GM12878 (cell line): Measurements from ENCODE around the gene RASAL3.

Experiments used
- CBX5 ChIP-seq: sonication (generic); IDR thresholded peaks from 2 replicates; pipeline ENCODE4 v1.6.1; 2016; ENCODE audit warnings: low read depth, moderate library complexity, mild to moderate bottlenecking, inconsistent platforms
- JUND ChIP-seq: IDR thresholded peaks from 2 replicates; pipeline ENCODE4 v1.6.1; 2012; ENCODE audit warnings: low read depth, mild to moderate bottlenecking, low read length, improper control_type of control experiment, moderate library complexity
- MTA2 ChIP-seq: fragments of 450-650 bp; IDR thresholded peaks from 2 replicates; pipeline ENCODE4 v1.6.1; 2016; ENCODE audit warnings: low read depth, mild to moderate bottlenecking, moderate library complexity
- NFXL1 ChIP-seq: fragments of 450-650 bp; IDR thresholded peaks from 2 replicates; pipeline ENCODE4 v1.6.1; 2017; ENCODE audit warnings: antibody characterized with exemption, mild to moderate bottlenecking, borderline replicate concordance
- RAD21 ChIP-seq: IDR thresholded peaks from 2 replicates; pipeline ENCODE4 v1.6.1; 2011; ENCODE audit warnings: mild to moderate bottlenecking, low read depth, low read length, moderate library complexity; ENCODE audit not compliant: insufficient read depth
- SP1 ChIP-seq: IDR thresholded peaks from one replicate; pipeline ENCODE4 v1.6.1; 2011; ENCODE audit warnings: low read depth, low read length
- SPI1 ChIP-seq: IDR thresholded peaks from 2 replicates; pipeline ENCODE4 v1.6.1; 2011; ENCODE audit warnings: low read depth, mild to moderate bottlenecking, low read length, moderate library complexity, borderline replicate concordance; ENCODE audit not compliant: insufficient read depth
- TBL1XR1 ChIP-seq: IDR thresholded peaks from 2 replicates; pipeline ENCODE4 v1.6.1; 2012; ENCODE audit warnings: low read depth, low read length, improper control_type of control experiment
- USF1 ChIP-seq: IDR thresholded peaks from 2 replicates; pipeline ENCODE4 v1.6.1; 2011; ENCODE audit warnings: borderline replicate concordance, low read depth, mild to moderate bottlenecking, moderate library complexity, mixed read lengths, low read length; ENCODE audit not compliant: insufficient read depth; ENCODE audit errors: extremely low read length
- ZNF274 ChIP-seq: IDR thresholded peaks from one replicate; pipeline ENCODE4 v1.8.0; 2011; ENCODE audit not compliant: insufficient read length, insufficient read depth
- TF ChIP-seq, protein P1 (sequence below), 3 experiments: IDR thresholded peaks in 2 of 3; conservative IDR thresholded peaks in 1 of 3; 2 replicates each; pipeline ENCODE4 v1.5.1; 2011; ENCODE audit warnings: low read depth in 3 of 3, low read length in 3 of 3, mild to moderate bottlenecking in 3 of 3, control low read depth in 2 of 3, moderate library complexity in 2 of 3, inconsistent platforms in 1 of 3, mixed read lengths in 1 of 3; ENCODE audit not compliant: control insufficient read depth in 2 of 3, insufficient read depth in 1 of 3; ENCODE audit errors: extremely low read depth in 1 of 3
- TF ChIP-seq, protein P2 (sequence below): fragments of 450-650 bp; formaldehyde crosslinking; IDR thresholded peaks from 2 replicates; pipeline ENCODE4 v1.4.0; 2022; ENCODE audit warnings: mild to moderate bottlenecking, moderate library complexity

- TF ChIP-seq, protein P1, sequence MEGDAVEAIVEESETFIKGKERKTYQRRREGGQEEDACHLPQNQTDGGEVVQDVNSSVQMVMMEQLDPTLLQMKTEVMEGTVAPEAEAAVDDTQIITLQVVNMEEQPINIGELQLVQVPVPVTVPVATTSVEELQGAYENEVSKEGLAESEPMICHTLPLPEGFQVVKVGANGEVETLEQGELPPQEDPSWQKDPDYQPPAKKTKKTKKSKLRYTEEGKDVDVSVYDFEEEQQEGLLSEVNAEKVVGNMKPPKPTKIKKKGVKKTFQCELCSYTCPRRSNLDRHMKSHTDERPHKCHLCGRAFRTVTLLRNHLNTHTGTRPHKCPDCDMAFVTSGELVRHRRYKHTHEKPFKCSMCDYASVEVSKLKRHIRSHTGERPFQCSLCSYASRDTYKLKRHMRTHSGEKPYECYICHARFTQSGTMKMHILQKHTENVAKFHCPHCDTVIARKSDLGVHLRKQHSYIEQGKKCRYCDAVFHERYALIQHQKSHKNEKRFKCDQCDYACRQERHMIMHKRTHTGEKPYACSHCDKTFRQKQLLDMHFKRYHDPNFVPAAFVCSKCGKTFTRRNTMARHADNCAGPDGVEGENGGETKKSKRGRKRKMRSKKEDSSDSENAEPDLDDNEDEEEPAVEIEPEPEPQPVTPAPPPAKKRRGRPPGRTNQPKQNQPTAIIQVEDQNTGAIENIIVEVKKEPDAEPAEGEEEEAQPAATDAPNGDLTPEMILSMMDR (IDR thresholded peaks at IDR 0.05 in 2 of 3, conservative IDR thresholded peaks at IDR 0.05 in 1 of 3; ENCODE audit: control insufficient read depth in 2 of 3, extremely low read depth in 1 of 3, insufficient read depth in 1 of 3, low read depth in 3 of 3, low read length in 3 of 3), result no peak
- TF ChIP-seq JUND (no peak), ZNF274 (no peak), MTA2 (no peak), RAD21 (no peak), USF1 (no peak), SPI1 (no peak), TBL1XR1 (no peak), SP1 (no peak), NFXL1 (no peak), CBX5 (no peak)
- TF ChIP-seq, protein P2, sequence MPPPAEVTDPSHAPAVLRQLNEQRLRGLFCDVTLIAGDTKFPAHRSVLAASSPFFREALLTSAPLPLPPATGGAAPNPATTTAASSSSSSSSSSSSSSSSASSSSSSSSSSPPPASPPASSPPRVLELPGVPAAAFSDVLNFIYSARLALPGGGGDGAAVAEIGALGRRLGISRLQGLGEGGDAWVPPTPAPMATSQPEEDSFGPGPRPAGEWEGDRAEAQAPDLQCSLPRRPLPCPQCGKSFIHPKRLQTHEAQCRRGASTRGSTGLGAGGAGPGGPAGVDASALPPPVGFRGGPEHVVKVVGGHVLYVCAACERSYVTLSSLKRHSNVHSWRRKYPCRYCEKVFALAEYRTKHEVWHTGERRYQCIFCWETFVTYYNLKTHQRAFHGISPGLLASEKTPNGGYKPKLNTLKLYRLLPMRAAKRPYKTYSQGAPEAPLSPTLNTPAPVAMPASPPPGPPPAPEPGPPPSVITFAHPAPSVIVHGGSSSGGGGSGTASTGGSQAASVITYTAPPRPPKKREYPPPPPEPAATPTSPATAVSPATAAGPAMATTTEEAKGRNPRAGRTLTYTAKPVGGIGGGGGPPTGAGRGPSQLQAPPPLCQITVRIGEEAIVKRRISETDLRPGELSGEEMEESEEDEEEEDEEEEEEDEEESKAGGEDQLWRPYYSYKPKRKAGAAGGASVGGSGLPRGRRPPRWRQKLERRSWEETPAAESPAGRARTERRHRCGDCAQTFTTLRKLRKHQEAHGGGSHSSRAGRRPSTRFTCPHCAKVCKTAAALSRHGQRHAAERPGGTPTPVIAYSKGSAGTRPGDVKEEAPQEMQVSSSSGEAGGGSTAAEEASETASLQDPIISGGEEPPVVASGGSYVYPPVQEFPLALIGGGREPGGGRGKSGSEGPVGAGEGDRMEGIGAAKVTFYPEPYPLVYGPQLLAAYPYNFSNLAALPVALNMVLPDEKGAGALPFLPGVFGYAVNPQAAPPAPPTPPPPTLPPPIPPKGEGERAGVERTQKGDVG, result no peak
Measured at GRCh38 chr19:15432018-15432494, 32.3 kb downstream of the RASAL3 start.
